Adrenal gland (tissue), 12 donors: ENCODE measurements around the gene CD93. TPM values are rescaled to one million over a fixed set of nuclear protein-coding genes. Genes with fewer than 3 reads are reported as not detected.

Source experiments
- DNase-seq, 7 donors: peaks; one replicate each; pipeline ENCODE4 v3.0.0-alpha.2; 2019 to 2020
- H3K27ac ChIP-seq, 5 donors: fragments of 200-600 bp; sonication (generic) in 4 of 5; 1 replicate in 3 of 5; 2 replicates in 2 of 5; pipeline versions ENCODE4 v1.5.1 to v1.8.0; 2016 to 2020; ENCODE audit warnings: mild to moderate bottlenecking in 1 of 5
- H3K27me3 ChIP-seq: fragments of 200-600 bp; 2 replicates; pipeline ENCODE4 v1.8.0; 2021
- H3K36me3 ChIP-seq, 2 donors: fragments of 200-600 bp; replicated peaks in 1 of 2; 1 replicate in 1 of 2; 2 replicates in 1 of 2; pipeline versions ENCODE4 v1.5.1 to v1.8.0; 2018 to 2022
- H3K4me1 ChIP-seq, 2 donors: fragments of 200-600 bp; replicated peaks in 1 of 2; 1 replicate in 1 of 2; 2 replicates in 1 of 2; pipeline versions ENCODE4 v1.5.1 to v1.8.0; 2018 to 2021
- H3K4me3 ChIP-seq, 4 donors: fragments of 200-600 bp; sonication (generic) in 3 of 4; one replicate each; pipeline ENCODE4 v1.5.1; 2016 to 2018
- H3K9me3 ChIP-seq, 3 donors: fragments of 200-600 bp; sonication (generic) in 1 of 3; replicated peaks in 1 of 3; 1 replicate in 2 of 3; 2 replicates in 1 of 3; pipeline versions ENCODE4 v1.5.1 to v1.8.0; 2016 to 2021
- POLR2A ChIP-seq, 2 donors: fragments of 450-650 bp; IDR thresholded peaks; one replicate each; pipeline ENCODE4 v1.6.1; 2017; ENCODE audit warnings: antibody characterized with exemption in 2 of 2, mild to moderate bottlenecking in 2 of 2, moderate library complexity in 1 of 2
- WGBS, 4 donors: extraction: QIAGEN DNeasy Blood & Tissue Kit in 2 of 4; methylation state at CpG; one replicate each; pipeline versions ENCODE4 v1.1.5 to v1.1.7; 2013 to 2017; 5-methylcytosine and 5-hydroxymethylcytosine counted together
- intact Hi-C, 2 donors: fragments of 100-400 bp; cut with DNase I; formaldehyde crosslinking; loops; one replicate each; pipeline versions ENCODE4 v1.14.1 to v1.15.0; 2022 to 2023
- polyA plus RNA-seq, 3 donors: library from polyadenylated mRNA; stranded (reverse); fragments of 200-250 nt in 2 of 3; fragments of 350-450 nt in 1 of 3; fragmentation: Illumina TruSeq in 1 of 3; extraction: RNeasy Lipid Tissue Mini Kit (QIAGEN cat#74804) in 1 of 3; gene quantifications; one replicate each; pipeline ENCODE4 v1.2.3, GENCODE V29; 2013 to 2014
- total RNA-seq, 9 donors: library from RNA; depleted of rRNA in 4 of 9; stranded (reverse); fragments of >200 nt in 4 of 9; fragments of 120-200 nt in 1 of 9; fragmentation: NEBNext Ultra II Directional in 1 of 9; extraction: Animal tissue kit (Norgen Biotek cat#: 25700) in 1 of 9; gene quantifications; one replicate each; pipeline versions ENCODE4 v1.1.0 to v1.2.4, GENCODE V29; 2013 to 2023
- TF ChIP-seq, protein P1 (sequence below), 6 experiments: fragments of 450-650 bp in 4 of 6; fragments of 200-600 bp in 2 of 6; sonication (generic) in 1 of 6; IDR thresholded peaks; 1 replicate in 5 of 6; 2 replicates in 1 of 6; pipeline versions ENCODE4 v1.5.1 to v1.8.0; 2016 to 2021; ENCODE audit warnings: antibody characterized with exemption in 6 of 6, mild to moderate bottlenecking in 2 of 6, moderate library complexity in 1 of 6
- donor health status: healthy with polysubstance abuse.
- donor health status: Bipolar disorder and iron deficiency.
- donor health status: DM: yes; HTN: yes; CAD: no.
- donor health status: DM: no; HTN: no; CAD: no.
- donor health status: DM: no; HTN: no; CAD: no.
- donor health status: DM: yes; HTN: yes; CAD: no.

Gene CD93
- total and polyA plus RNA-seq, 12 donors = 4.3 to 83.0 (median 37.3) TPM

DNA sequence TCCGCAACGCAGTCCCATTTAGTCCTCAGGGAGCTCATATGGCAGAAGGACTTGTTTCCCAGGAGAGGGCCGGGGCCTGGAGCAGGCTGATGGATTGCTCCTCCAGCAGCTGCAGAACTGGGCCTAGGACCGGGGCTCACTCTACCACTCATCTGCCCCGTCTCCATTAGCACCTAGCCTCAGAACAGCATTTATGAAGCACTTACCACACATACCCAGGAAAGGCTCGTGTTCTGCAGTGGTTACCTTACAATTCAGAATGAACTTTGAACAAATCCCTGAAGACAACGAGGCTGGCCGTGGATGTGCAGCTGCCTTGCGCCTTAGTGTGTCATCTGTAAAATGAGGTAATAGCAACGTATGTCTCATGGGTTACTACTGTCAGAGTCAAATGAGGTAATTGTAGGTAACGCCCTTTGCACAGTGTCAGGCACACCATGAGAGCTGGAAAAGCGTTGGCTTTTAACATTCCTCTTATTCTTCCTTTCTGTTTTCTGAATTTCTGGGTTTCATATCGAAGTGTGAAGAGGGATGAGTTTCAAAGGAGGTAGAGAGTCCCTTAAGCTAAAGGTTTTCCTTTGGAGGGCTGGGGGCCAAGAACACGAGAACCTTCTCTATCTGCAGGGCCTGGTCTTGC, 46.3 kb upstream of the CD93 start:
- Histone ChIP-seq H3K27me3 (no peaks in the 10 kb centered on the region), H3K9me3 (no peaks in the 10 kb centered on the region), H3K36me3 (no peaks in the 10 kb centered on the region), H3K27ac (peak overlapping the region in 1 of 5 donors; percentile 40), H3K4me3 (no peak overlapping the region), H3K4me1 (peaks cover 15 to 41% of the 10 kb centered on the region in 2 donors)
- TF ChIP-seq, protein P1, sequence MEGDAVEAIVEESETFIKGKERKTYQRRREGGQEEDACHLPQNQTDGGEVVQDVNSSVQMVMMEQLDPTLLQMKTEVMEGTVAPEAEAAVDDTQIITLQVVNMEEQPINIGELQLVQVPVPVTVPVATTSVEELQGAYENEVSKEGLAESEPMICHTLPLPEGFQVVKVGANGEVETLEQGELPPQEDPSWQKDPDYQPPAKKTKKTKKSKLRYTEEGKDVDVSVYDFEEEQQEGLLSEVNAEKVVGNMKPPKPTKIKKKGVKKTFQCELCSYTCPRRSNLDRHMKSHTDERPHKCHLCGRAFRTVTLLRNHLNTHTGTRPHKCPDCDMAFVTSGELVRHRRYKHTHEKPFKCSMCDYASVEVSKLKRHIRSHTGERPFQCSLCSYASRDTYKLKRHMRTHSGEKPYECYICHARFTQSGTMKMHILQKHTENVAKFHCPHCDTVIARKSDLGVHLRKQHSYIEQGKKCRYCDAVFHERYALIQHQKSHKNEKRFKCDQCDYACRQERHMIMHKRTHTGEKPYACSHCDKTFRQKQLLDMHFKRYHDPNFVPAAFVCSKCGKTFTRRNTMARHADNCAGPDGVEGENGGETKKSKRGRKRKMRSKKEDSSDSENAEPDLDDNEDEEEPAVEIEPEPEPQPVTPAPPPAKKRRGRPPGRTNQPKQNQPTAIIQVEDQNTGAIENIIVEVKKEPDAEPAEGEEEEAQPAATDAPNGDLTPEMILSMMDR (IDR thresholded peaks at IDR 0.05) = no peak
- TF ChIP-seq POLR2A (IDR thresholded peaks at IDR 0.05) = no peak
- peak in 1 of 7 donors; percentile 8 for DNase-seq
- intact Hi-C loops = no loop called here
- 80 to 82% (median 80%) methylated on average over 11 to 14 of the region's 14 CpGs for WGBS, 4 donors

DNA sequence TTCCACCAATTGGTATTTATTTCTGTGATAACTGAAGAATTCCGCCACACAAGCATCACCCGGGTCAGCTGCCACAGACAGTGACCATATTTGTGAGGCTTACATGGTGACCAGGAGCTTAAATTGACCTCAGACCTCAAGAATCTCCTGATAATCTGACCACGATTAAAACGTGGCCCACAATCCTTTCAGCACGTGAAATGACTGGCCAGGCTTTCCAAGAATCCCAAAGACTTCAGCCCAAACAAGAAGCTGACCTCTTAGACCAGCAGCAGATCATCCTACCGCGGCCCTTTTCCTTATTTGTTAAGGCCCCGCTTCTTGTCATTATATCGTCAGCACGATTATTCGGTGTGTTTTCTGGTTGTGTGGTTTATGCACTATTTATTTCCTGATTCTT, 45.6 kb upstream of the CD93 start:
- no peak for DNase-seq
- TF ChIP-seq, protein P1 (IDR thresholded peaks at IDR 0.05) = no peak
- TF ChIP-seq POLR2A (IDR thresholded peaks at IDR 0.05) = no peak
- Histone ChIP-seq H3K4me1 (peaks cover 15 to 41% of the 10 kb centered on the region in 2 donors), H3K27ac (no peak overlapping the region), H3K36me3 (no peaks in the 10 kb centered on the region), H3K4me3 (no peak overlapping the region), H3K27me3 (no peaks in the 10 kb centered on the region), H3K9me3 (no peaks in the 10 kb centered on the region)
- 76 to 88% (median 85%) methylated on average over 11 of the region's 11 CpGs for WGBS, 4 donors
- intact Hi-C loops = no loop called here

DNA sequence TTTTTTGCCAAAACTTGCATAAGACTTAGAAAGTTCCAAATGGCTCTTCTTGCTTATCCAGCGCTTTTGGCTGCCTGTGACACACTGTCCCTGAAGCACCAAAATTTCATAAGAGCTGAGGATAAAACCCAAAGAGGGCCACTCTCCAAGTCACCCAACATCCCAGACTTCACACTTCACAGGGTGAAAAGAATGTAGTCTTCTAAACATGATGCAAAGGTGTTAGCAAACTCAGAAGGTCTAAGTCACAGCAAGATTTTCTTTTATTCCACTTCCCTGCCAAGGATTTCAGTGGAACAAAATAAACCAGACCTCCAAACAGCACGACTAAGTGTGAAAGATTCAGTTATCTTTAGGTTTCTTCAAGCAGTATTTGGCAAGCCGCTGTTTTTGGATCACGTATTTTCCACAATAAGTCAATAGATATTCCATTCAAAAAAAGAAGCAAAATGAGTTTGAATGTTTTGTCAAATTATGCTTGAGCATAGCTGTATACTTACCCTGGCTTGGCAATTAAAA, 44.6 kb upstream of the CD93 start:
- peak in 1 of 7 donors; percentile 57 for DNase-seq
- 59 to 80% (median 71%) methylated on average over 4 of the region's 4 CpGs for WGBS, 4 donors
- peak overlapping the region in 2 of 5 donors; percentile 31 to 54 for H3K27ac ChIP-seq

DNA sequence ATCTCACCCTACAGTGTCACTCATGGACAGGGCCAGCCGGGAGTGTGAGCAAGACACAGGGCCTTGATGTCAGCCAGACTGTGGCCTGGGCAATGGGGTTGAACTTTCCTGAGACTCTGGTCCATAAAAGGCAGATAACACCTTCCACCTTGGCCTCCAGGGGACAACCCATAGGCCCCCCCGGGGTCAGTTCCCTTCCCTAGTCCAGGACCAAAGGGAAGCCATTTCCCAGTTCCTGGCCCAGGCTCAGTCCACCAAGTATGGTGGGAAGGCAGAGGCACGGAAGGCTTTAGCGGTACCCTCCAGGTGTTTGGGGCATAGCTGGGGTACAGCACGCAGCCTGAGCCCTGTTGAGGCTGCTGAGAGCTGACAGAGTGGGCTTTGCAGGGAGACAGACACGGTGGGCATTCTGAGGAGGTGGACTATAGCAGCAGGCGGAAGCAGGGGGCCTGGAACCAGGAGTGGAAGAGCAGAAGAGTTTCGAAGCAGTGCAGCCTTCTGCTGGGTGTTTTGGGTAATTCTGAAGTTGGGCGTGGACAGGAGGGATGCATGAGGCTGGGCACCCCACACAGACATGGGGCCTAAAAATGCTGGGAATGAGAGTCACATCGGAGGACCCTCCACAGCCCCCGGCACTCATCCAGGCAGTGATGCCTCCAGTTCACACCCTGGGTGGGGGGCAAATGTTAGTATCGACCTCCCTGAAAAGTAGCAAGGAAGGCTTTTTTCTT, 43.9 kb upstream of the CD93 start:
- Histone ChIP-seq H3K27ac (peak overlapping the region in 2 of 5 donors; percentile 54 to 73), H3K27me3 (no peaks in the 10 kb centered on the region), H3K4me3 (no peak overlapping the region), H3K9me3 (no peaks in the 10 kb centered on the region), H3K36me3 (no peaks in the 10 kb centered on the region), H3K4me1 (peaks cover 15 to 41% of the 10 kb centered on the region in 2 donors)
- TF ChIP-seq, protein P1 (IDR thresholded peaks at IDR 0.05) = no peak
- TF ChIP-seq POLR2A (IDR thresholded peaks at IDR 0.05) = no peak
- intact Hi-C loops = no loop called here
- 76 to 79% (median 78%) methylated on average over 10 to 12 of the region's 12 CpGs for WGBS, 4 donors
- peak in 1 of 7 donors; percentile 7 for DNase-seq

More for the DNA sequence above, 44.6 kb upstream of the CD93 start:
- Histone ChIP-seq H3K9me3 (no peaks in the 10 kb centered on the region), H3K27me3 (no peaks in the 10 kb centered on the region), H3K4me3 (no peak overlapping the region), H3K36me3 (no peaks in the 10 kb centered on the region), H3K4me1 (peaks cover 15 to 41% of the 10 kb centered on the region in 2 donors)
- TF ChIP-seq, protein P1 (IDR thresholded peaks at IDR 0.05) = no peak
- TF ChIP-seq POLR2A (IDR thresholded peaks at IDR 0.05) = no peak
- intact Hi-C loops = no loop called here
